Stimulated activated CD4-positive, alpha-beta T cell treated with anti-CD3 and anti-CD28 coated beads, Interleukin-2, amount 100 ng/mL, for 48 hours (primary cell): ENCODE measurements around the gene DDX24.

Experiments
- DNase-seq, 2 donors: peaks; one replicate each; pipeline ENCODE4 v3.0.0-alpha.2; 2020

Gene DDX24

DNA sequence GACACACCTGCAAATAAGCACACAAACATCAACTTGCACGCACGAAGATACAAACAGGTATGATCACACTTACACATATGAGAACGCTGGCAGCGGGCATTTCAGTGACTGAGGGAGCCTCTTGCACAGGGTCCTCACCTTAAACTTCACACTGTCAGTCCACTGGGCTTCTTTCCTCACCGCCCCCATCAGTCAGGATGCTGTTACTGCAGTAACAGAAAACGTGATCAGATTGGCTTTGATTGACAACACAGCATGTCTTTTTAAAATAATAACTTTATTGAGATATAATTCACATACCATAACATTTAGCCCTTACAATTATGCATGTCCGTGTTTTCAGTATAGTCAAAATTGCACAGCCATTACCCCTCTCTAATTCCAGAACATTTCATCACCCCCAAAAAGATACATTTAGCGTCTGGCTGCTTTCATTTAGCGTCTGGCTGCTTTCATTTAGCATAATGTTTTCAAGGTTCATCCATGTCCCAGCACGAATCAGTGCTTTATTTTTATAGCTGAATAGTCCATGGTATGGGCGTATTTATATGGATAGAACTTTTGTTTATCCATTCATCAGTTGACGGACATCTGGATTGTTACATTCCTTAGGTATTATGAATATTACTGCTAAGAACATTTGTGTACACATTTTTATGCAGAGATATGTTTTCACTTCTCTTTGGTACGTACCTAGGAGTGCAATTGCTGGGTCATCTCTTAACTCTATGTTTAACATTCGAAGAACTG lies 75.5 kb downstream of the DDX24 start:
- DNase-seq: no peak

DNA sequence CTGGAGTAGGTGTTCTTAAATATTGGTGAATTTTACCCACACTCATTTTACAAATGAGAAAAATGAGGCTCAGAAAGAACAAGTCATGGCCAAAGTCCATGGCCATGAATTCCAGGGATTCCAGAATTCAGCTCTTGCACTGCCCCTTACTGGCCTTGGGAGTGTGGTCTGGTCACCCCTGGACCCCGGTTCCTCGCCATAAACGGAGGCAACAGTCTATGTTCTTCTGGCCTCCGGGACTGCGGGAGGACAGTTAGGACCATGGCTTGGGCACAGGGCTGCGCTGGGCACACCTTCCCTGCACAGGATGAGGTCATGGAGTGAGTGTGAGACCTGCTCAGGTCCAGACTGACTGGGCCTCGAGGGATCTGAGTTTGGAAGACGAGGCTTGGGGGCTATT lies 77.0 kb downstream of the DDX24 start:
- DNase-seq: no peak

DNA sequence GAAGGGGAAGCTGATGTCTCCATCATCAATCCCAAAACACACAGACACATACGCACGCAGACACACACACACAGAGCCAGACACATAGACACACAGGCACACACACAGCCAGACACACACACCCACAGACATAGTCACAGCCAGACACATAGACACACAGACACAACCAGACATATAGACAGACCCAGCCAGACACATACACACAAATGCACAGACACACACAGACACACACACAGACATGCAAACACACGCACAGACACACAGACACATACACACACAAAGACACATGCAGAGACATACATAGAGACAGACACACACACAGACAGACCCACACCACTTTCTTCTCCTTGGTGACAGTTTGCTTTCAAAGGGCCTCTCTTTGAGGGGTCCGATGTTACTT lies 77.6 kb downstream of the DDX24 start:
- DNase-seq: no peak

DNA sequence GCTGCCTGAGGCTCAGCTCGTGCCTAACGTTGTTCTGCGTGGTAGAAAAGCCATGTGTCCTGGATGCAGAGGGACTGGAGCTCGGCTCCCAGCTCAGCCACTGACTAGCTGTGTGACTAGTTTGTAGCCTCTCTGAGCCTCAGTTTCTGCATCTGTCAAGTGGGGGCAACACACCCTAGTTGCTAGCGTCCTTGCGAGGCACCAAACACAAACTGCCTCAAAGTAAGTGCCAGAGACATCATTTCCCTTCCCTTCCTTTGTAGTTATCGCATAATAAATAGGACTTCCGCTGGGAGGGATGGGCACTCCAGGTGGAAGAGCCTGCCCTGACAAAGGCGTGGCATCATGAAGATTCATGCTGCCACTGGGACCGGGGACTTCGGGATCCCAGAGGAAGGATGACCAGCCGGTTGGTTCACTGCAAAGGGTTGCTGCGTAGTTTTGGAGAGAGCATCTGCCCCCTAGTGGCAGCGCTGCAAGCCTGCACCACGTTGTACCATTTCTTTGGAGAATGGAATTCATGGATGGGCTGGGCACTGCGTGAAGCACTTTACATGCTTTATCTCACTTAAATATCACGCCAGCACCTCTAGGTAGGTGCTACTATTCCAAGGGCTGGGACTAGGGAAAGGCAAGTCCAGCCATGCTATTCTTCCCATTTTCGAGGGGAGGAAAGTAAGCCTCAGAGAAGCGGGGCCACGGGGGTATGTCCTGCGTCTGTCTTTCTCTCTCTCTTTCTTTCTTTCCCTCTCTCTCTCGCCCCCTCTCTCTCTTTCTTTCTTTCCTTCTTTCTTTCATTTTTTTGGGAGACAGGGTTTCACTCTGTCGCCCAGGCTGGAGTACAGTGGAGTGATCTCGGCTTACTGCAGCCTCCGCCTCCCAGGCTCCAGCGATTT lies 79.3 kb downstream of the DDX24 start:
- peak; percentile 57 to 67 for DNase-seq

DNA sequence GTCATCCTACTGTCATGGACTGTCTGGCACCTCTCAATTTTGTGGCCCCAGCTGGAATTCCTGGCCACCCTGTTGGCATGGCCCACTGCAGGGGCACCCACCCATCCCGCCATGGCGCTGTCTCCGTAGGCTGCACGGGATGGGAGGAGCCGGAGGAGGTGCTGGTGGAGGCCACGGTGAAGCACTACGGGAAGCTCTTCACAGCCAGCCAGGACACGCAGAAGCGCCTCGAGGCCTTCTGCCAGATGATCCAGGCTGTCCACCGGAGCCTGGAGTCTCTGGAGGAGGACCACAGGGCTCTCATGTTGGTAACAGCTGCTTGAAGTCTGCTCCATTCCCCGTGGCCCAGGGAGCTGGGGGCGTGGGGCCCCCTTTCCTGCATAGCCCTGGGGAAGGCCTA lies 80.0 kb downstream of the DDX24 start:
- no peak for DNase-seq

DNA sequence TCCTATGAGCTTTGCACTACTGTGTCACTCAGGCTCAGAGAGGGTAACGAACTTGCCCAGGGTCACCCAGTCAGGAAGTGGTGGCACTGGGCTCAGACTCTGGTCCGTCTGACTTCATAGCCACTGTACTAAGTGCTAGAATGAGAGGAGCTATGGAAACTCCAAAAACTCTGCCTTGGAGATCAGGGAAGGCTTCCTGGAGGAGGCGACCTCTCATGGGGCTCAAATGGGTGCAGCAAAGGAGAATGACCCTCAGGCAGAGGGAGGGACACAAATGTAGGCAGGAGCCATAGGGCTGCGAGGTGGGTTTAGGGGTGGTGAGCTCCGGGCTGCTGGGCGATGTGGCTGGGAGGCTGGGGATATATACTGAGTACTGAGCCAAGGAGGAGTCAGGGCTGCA lies 80.7 kb downstream of the DDX24 start:
- no peak for DNase-seq

DNA sequence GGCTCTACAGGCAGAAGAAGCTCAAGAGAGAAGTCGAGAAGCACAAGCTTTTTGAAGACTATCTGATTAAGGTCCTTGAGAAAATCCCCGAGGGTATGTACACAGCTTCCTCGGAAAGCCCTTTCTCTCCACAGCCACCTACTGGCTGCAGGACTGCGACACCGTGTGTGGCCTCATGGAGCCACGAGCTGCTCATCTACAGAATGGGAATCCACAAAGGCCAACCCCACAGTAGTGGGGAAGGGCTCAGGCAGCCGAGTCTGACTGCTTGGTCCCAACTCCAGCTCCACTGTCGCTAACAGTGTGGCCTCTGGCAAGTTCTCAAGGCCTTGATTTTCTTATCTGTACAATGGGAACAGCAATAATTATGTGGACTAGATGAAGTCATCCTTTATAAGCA lies 81.4 kb downstream of the DDX24 start:
- DNase-seq: no peak

DNA sequence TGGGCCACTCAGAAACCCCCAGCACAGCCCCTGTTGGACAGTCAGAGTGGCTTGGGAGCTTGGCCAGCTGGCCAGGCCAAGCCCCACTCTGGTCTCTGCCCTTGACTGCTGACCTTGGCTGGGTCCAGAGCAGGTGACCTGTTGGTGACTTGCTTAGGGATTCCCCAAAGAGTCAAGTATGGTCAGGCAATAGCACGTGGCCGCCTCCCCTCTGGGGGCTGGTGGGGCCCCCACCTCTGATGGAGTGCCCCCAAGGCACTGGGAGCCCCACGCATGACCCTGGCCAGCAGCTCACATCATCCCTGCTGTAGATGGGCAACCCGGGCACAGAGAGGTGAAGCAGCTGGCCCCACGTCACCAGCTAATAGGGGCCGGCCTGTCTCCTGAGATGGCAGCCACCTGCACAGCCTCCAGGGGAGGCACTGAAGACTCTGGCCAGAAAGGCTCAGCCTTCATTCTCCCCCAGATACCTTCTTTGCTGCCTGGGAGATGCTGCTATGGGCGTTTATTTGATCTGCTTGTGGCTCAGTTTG lies 82.1 kb downstream of the DDX24 start:
- no peak for DNase-seq
